ENCODE data around the gene DDX21.
"Not testable (repeated sequence)": the region's sequence is repeated elsewhere in the genome, so short reads cannot be mapped to it uniquely, and the experiment has no call there.

DDX21 gene

DNA sequence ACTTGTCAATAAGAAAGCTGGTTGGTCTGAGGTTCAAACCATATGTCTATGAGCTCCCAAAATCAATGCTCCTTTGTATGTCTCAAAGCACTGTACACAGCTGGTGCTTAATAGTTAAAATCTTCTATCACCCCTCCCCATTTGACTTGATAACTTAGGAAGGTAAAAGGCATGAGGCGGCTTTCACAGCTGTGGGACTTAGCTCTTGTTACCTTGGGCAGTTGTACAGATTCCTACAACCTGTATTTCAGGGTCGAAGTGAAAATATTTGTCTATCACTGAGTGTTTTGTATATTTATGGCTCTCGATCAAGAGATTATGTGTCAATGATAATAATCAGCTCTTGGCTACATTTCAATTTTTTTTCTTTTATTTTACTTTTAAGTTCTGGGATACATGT is 31.6 kb downstream of the DDX21 start:
- no peak for DNase-seq (ENCODE audit: low read depth in 2 of 2, low spot score in 1 of 2)

DNA sequence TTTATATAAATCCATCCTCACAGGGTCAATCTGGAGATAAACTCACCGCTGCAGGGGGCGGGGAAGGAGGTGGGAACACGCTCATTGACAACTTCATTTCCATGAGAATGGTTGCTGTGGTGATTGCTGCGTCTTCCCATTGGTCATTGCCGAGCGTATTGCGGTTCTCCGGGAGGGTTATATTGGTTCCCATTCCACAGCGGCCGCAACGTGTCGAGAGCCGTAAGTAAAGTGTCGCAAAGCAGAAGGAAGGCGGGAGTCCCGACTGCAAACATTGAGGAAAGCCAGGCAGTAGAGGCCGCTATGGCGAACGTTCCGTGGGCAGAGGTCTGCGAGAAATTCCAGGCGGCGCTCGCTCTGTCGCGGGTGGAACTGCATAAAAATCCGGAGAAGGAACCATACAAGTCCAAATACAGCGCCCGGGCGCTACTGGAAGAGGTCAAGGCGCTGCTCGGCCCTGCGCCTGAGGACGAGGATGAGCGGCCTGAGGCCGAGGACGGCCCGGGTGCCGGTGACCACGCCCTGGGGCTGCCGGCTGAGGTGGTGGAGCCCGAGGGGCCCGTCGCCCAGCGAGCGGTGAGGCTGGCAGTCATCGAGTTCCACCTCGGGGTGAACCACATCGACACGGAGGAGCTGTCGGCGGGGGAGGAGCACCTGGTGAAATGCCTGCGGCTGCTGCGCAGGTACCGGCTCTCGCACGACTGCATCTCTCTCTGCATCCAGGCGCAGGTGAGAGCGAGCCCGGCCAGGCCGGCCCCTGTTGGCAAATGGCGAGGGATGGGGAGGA is 32.8 kb downstream of the DDX21 start, which contains the start of gene KIFBP:
Gene KIFBP, plus strand, starts transcription at position 274 of the 787 bp plus-strand sequence. Its CDS starts 30 bp downstream, at position 304.
- DNase-seq (ENCODE audit: low read depth in 2 of 2, low spot score in 1 of 2), result peak; percentile 47 to 59

DNA sequence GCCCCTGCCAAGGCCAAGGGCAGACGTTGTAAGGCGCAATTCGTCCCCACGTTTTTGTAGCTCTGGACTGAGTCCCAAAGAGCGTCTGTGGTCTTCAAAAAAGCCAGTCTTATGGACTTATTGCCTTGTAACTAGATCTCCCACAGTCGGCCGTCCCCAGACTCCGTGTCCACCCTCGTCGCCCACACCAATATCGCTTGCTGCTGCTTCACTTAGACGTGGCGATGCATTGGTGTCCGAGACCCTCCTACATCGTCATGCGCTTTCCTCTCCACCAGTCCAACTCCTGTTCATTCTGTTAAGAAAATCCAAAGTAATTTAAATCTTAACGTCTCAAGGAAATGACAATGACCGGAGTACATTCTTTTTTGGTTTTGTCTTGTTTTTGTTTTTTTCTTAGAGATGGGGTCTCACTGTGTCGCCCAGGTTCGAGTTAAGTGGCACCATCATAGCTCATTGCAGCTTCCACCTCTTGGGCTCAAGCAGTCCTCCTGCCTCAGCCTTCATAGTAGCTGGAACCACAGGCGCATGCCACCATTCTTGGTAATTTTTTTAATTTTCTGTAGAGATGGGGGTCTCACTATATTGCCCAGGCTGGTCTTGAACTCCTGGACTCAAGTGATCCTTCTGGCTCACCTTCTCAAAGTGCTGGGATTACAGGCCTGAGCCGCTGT is 33.5 kb downstream of the DDX21 start:
- DNase-seq (ENCODE audit: low read depth in 2 of 2, low spot score in 1 of 2), result no peak

DNA sequence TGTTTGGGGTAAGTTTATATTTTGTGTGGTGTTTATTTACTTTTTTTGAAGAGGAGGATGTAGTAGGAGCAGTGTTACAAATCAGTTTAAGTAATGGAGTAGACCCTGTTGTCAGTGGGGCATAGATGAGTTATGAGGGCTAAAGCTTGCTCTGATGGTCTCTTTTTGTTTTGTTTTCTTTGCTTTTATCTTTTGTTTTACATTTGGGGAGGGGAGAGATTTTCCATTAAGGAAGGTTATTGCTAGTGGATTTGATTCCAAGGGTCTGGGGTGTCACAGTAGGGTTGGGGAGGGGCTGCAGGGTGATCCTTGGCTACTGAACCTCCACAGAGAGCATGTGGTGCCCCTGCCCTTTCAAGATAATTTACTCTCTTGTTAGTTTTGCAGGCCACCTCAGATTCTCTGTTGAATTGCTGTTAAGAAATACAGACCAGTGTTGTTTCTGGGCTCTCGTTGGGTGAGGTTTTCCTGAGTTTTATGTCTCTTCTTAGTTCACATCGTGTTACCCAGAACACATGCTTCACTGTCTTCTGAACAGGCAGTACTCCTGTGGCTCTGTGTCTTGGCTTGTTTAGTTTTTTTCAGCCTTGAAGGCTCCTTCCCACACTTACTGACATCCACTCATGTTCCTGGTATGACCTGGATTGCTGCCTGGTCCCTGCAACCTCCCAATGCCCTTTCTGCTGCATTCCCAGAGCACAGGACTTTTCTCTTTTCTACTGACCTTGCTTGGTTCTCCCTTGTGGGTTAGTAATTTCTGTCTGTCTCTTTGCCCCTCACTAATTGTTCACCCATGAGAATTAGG is 36.9 kb downstream of the DDX21 start:
- no peak for DNase-seq (ENCODE audit: low read depth in 2 of 2, low spot score in 1 of 2)

DNA sequence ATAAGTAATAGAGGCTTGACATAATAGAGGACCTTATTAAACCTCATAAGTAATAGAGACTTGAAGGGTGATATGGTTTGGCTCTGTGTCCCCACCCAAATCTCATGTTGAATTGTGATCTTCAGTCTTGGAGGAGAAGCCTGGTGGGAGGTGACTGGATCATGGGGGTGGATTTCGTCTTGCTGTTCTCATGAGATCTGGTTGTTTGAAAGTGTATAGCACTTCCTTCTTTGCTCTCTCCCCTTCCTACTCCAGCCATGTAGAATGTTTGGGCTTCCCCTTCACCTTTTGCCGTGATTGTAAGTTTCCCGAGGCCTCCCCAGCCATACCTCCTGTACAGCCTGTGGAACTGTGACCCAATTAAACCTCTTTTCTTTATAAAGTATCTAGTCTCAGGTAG is 41.2 kb downstream of the DDX21 start:
- no peak for DNase-seq (ENCODE audit: low read depth in 2 of 2, low spot score in 1 of 2)

DNA sequence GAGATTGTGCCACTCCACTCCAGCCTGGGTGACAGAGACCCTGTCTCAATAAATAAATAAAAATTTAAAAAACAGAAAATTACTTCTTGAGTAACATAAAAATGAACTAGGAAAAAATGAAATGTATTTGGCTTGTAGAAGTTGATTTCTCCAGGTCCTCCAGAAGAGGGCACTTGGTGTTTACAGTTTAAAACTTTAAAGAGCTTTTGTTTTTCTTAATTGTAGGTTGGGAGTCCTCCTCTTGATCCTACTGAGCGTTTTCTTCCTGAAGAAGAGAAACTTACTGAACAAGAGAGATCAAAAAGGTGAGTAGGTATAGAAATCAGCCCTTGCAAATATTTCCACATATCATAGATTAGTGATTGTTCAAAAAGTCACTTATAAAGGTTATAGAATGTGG is 48.9 kb downstream of the DDX21 start:
- DNase-seq (ENCODE audit: low read depth in 2 of 2, low spot score in 1 of 2), result no peak

DNA sequence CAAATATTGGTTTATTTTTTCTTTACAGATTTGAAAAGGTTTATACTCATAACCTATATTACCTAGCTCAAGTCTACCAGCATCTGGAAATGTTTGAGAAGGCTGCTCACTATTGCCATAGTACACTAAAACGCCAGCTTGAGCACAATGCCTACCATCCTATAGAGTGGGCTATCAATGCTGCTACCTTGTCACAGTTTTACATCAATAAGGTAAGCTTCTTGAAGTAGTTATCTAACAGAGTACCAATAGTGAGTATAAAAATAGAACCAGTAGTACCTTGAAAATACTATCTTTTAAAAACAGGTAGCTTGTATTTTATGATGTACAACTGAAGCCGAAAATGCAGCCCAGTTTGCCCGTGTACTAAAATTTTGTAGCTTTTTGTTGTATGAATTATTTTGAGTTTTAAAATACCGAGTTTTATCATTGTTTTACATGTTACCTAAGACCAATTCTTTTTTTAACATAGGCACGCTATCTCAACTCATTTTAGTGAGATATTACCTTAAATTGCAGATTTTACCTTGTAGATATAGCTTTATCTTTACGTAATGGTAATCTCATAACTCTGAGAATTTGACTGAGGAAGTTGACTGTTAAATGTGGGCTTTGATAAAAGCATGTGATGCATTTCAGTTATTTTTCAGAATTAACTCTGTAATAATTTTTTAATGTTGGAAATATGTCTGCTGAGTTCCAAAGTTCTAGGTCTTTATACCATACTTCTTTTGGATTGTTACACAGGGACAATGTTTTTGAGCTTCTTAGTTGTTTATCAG is 49.9 kb downstream of the DDX21 start:
- no peak for DNase-seq (ENCODE audit: low read depth in 2 of 2, low spot score in 1 of 2)

DNA sequence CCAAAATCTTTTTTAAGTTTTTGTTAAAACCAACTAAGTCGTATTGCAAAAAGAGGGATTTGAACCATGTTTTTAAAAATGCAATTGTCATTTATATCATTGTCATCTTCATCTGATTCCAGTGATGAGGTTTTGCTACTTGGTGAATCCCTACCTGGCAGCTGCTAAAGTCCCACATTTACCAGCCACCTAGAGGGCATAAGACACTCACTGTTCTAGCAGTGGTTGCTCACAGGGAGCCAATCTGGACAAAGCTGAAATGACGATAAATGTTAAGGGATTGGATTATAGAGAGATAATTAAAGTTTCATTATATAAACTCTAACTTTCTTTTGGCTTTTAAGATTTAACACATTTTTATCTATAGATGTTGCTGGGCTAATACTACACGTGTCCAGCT is 51.3 kb downstream of the DDX21 start:
- DNase-seq (ENCODE audit: low read depth in 2 of 2, low spot score in 1 of 2), result no peak

DNA sequence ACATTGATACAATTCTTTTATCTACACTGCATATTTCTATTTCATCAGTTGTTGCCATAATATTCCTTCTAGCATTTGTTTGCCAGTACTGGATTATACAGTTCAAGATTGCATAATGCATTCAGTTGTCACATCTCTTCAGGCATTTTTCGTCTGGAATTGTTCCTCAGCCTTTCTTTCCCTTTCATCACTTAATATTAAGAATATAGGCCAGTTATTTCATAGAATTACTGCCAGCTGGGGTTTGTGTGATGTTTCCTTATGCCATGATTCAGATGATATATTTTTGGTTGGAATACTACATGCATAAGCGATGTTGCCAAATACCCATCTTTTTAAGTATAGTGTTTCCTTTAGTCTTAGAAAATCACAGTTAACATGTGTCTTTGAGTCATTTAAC is 53.4 kb downstream of the DDX21 start:
- DNase-seq (ENCODE audit: low read depth in 2 of 2, low spot score in 1 of 2), result no peak

DNA sequence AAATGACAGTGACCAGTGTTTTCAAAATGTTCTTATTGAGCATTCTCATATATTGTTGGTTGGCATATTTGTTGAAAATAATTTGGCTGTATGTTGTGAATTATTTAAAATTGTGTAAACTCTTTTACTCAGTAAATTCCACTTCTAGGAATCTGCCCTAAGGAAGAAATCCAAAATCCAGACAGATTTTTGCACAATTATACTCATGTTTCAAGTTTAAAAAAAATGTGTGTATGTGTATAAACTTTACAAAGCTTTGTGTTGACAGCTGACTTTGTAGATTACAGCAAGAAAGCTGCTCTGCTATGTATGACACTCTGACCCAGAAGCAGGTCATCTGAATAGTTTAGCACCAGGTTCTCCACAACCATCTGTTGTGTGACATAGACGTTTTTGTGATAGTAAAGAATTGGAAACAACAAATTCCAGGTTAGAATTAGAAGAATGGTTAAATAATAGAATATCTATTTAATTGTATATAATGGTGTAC is 54.2 kb downstream of the DDX21 start:
- DNase-seq (ENCODE audit: low read depth in 2 of 2, low spot score in 1 of 2), result no peak

DNA sequence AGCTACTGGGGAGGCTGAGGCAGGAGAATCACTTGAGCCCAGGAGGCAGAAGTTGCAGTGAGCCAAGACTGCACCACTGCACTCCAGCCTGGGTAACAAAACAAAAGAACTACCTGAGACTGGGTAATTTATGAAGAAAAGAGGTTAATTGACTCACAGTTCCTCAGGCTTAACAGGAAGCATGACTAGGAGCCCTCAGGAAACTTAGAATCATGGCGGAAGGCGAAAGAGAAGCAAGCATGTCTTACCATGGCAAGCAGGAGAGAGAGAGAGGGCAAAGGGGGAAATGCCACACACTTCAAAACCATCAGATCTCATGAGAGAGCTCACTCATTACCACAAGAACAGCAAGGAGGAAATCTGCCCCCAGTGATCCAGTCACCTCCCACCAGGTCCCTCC is 56.8 kb downstream of the DDX21 start:
- not testable (repeated sequence) for DNase-seq (ENCODE audit: low read depth in 2 of 2, low spot score in 1 of 2)

DNA sequence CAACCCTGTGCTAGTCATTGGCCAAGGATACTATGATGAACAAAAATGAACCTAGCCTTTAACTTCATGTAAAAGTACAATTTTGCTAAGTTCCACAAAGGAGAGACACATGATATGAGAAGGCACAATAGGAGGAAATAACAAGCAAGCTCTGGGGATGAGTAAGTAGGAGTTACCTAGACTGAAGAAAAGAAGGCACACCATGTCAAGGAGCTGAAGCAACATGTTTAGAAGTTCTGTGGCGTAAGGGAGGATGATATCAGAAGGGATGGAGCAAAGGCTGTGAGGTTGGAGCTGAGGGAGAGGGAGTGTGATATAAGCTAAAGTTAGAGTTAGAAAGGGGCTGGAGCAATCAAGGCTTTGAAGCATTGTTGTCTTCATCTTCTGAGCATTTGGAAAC is 58.2 kb downstream of the DDX21 start:
- DNase-seq (ENCODE audit: low read depth in 2 of 2, low spot score in 1 of 2), result no peak

DNA sequence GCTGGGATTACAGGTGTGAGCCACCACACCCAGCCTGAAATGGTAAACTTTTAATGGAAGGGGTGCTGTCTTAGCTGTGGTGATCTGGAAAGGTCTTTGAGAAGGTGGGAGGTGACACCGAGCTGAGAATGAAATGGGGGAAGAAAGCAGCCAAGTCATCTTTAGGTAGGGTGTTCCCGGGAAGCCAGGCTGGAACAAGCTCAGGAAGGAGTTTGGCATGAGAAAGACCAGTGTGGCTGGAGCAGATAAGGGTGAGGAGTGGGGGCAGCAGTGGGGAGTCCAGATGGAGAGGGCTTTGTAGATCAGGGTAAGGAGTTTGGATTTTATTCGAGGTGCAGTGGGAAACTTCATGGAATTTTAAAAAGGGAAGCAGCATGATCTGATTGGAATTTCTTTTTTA is 62.6 kb downstream of the DDX21 start:
- no peak for DNase-seq (ENCODE audit: low read depth in 2 of 2, low spot score in 1 of 2)

DNA sequence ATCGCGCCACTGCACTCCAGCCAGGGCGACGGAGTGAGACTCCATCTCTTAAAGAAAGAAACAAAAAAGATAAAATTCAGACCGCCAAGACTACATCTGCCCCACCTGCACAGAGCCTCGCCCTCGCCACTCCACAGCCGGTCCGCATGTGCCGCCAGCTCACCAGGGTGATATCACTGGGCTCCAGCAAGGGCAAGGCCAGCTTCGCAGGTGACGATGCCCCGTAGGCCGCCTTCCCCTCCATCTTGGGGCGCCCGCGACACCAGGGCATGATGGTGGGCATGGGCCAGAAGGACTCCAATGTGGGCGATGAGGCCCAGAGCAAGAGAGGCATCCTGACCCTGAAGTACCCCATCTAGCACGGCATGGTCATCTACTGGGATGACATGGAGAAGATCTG is 66.6 kb downstream of the DDX21 start:
- DNase-seq (ENCODE audit: low read depth in 2 of 2, low spot score in 1 of 2), result no peak

DNA sequence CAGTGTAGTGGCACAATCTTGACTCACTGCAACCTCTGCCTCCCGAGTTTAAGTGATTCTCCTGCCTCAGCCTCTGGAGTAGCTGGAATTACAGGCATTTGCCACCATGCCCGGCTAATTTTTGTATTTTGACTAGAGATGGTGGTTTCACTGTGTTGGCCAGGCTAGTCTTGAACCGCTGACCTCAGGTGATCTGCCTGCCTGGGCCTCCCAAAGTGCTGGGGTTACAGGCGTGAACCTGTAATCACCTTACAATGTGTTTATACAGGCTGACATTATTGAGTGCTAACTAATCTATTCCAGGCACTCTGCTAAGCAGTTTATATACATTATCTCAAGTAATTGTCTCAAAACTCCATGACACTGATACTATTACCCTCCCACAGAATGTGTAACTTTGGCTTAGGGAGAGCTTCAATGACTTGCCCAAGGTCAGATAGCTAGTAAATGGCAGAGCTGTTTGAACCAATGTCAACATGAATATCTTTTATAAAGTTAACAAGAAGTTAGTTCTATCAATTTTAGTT is 69.5 kb downstream of the DDX21 start:
- no peak for DNase-seq (ENCODE audit: low read depth in 2 of 2, low spot score in 1 of 2)

DNA sequence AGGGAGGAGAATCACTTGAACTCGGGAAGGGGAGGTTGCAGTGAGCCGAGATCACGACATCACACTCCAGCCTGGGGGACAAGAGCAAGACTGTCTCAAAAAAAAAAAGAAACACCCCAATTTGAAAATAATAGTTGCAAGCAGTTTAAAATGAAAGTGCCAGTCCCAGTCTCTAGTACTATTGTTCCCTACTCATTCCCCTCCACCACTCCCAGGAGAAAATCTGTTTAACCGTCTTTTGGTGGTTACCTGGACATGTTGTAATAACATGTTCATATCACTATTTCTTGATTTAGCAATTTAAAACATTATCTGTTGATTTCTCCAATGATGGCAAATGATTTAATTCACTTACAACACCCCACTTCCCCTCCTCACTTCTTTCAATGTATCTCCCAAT is 77.3 kb downstream of the DDX21 start:
- no peak for DNase-seq (ENCODE audit: low read depth in 2 of 2, low spot score in 1 of 2)
